HuH-7.5 (cell line): ENCODE results near the gene PPP1R12C.
A peak's percentile ranks its signal among the peaks of the same experiment; 100 is the strongest.
"Not testable (repeated sequence)": the region's sequence is repeated elsewhere in the genome, so short reads cannot be mapped to it uniquely, and the experiment has no call there.

ENCODE experiments used
- DNase-seq: peaks from one replicate; pipeline ENCODE4 v3.0.0; 2011; ENCODE audit warnings: low spot score

The PPP1R12C gene

GRCh38 chr19:55116859-55117662 lies at the start of gene PPP1R12C:
Gene PPP1R12C, minus strand, starts transcription at chr19:55117637. Its CDS starts 94 bp downstream, at chr19:55117543.
- DNase-seq, result no peak

DNA sequence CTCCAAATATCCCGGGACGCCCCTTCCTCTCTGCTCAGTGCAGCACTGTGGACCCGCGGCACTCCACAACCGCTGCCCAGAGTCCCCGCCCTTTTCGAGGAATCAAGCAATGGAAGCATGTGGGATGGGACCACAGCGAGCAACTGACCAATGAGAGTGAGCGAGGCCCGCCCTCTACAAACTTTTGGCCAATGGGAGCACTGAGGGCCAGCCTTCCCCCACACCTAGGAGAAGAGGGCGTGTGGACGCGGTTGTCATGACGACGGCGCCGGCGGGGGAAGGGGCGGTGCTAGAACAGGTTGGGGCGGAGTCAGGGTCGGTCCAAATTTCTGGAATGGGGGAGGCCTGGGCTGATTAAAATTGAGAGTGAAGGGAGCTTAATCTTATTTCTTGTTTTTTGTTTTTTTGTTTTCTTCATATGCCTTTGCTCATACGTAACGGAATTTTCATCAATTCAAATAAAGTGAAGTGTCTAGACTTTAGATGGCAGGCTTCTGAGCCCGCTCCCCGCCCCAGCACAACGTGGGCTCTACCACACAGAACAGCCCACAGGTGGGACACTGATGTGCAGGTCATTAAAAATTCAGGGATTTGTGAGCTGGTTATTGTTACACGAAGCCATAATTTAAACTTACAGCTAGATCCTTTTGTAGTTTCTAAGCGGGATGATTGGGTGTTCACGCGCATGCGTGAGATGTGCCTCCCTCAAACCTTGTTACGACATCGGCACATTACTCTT lies 49.3 kb upstream of the PPP1R12C start, which contains the start of gene DNAAF3:
Gene DNAAF3 (minus strand): TSS at position 84 of the 739 bp plus-strand sequence. CDS start 200 bp downstream, outside the sequence.
- DNase-seq, result peak; percentile 100

- peak; percentile 95 for DNase-seq
These were observed 48.6 kb upstream of the PPP1R12C start for GRCh38 chr19:55165952-55166529.

DNA sequence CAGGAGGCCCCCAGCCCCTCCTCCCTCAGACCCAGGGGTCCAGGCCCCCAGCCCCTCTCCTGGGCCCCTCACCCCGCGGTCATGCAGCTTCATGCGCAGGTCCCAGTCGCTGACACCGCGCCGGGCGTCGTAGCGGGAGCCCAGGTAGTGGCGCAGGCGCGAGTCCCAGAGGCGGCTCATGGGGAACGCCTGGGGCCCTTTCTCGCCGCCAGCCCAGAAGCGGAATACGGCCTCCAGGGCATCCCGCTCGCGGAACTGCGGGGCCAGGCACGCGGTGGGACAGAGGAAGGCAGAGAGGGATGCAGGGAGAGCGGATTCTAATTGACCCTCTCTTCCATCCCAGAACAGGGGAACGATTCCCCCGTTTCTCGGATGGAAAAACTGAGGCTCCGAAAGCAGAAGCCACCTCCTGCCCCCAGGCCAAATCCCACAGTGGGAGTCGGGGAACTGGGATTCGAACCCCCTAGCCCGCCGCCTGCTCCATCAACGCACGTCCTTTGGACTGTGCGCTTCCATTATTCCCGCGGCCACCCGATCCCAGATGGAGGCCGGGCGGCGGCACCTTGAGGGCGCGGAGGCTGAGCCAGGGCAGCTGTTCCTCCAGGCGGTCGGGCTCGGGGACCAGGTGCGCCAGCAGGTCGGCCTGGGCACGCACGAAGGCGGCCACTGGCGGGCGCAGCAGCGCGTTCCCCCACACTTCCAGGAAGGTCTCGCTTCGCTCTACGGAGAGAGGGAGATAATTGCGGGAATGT lies 44.3 kb upstream of the PPP1R12C start:
- no peak for DNase-seq

DNA sequence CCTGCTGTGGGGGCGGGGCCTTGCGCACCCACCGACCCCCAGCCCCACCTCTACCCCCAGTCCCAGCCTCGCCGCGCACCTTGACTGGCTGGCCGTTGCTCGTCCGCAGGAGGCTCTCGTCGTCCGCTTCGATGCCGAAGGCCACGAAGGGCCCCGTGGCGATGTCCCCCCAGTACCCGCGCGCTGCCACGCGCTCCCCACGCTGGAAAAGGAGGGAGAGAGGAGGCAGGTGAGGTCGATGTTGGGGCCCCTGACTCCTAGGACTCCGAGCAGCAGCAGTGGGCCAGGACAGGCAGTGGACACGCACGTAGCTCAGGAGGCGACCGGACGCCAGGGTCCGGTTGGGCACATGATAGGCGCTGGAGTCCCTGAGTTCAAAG lies 43.5 kb upstream of the PPP1R12C start:
- no peak for DNase-seq

GRCh38 chr19:55160128-55160985 lies 42.9 kb upstream of the PPP1R12C start:
- peak; percentile 99 for DNase-seq

DNA sequence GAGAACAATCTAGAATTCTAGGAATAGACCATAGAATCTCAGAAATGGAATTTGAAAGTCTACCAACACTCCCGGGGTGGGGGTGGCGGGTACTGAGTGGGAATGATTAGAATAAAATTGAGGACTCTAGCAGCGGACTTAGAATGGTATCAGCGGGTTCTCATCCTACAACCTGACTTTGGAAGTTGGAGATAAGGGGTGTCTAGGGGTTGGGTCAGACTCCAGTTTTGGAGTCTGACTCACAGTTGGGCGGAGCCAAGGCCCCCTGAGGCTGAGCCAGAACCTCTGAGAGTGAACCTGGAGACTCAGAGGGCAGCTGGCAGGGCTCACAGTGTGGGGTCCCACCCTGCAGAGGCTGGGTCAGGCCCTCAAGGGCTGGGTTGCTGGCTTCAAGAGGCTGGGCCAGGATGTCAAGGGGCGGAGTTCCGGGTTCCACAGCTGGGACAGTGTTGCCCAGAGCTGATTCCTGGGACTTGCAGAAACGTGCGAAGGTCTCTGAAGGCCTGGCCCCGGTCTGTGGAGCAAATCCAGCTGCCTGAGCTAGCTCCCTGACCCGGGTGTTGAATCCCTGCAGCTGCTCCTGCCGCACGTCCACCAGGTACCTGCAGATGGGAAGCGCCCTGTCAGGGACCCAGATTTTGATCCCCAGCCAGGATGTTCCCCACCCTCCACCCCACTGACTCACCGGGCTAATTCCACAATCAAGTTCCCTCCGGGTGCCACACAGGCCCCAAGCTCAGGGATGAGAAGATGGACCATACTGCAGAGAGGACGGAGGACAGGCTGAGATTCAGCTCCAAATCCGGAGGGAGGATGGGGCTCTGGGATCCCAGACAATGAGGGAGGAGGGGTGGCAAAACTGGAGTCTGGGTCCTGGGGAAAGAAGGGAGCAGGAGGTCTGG lies 41.7 kb upstream of the PPP1R12C start:
- DNase-seq, result no peak

DNA sequence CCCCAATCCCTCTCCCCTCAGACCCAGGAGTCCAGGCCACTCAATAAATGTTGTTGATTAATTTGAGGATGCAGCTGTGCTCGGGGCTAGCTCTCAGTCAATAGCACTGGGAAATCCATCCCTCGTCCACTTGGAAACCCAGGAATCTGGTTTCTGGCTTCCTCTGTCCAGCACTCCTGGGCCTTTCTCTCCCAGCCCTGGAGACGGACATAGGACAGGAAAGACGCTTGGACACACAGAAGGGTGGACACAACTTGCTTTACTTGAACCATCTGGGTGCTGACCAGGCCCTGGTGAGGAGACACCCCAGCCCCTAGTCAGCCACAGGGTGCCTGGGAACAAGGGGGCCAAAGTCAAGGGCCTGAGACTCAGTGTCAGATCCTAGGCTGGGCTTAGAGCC lies 41.0 kb upstream of the PPP1R12C start:
- no peak for DNase-seq

GRCh38 chr19:55157064-55157908 lies 39.8 kb upstream of the PPP1R12C start, which contains the start of gene TNNI3:
Gene TNNI3, minus strand, starts transcription at chr19:55157732. Its CDS starts 143 bp downstream, at chr19:55157589.
- no peak for DNase-seq

- no peak for DNase-seq
These were observed 39.0 kb upstream of the PPP1R12C start for GRCh38 chr19:55156202-55157063.

DNA sequence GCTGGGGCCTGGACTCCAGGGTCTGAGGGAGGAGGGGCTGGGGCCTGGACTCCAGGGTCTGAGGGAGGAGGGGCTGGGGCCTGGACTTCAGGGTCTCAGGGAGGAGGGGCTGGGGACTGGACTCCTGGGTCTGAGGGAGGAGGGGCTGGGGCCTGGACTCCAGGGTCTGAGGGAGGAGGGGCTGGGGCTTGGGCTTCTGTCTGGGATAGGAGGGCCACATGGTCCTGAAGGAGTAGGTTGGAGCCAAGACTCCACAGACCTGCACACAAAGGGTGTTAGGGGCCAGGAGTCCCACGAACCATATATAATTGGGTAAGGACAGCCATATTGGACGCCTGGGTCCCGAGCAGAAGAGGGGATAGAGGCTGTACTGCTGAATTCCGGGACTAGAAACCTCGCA lies 38.3 kb upstream of the PPP1R12C start:
- not testable (repeated sequence) for DNase-seq

GRCh38 chr19:55153652-55154264 lies 36.3 kb upstream of the PPP1R12C start:
- no peak for DNase-seq

GRCh38 chr19:55152017-55152416 lies 34.6 kb upstream of the PPP1R12C start:
- DNase-seq, result no peak

DNA sequence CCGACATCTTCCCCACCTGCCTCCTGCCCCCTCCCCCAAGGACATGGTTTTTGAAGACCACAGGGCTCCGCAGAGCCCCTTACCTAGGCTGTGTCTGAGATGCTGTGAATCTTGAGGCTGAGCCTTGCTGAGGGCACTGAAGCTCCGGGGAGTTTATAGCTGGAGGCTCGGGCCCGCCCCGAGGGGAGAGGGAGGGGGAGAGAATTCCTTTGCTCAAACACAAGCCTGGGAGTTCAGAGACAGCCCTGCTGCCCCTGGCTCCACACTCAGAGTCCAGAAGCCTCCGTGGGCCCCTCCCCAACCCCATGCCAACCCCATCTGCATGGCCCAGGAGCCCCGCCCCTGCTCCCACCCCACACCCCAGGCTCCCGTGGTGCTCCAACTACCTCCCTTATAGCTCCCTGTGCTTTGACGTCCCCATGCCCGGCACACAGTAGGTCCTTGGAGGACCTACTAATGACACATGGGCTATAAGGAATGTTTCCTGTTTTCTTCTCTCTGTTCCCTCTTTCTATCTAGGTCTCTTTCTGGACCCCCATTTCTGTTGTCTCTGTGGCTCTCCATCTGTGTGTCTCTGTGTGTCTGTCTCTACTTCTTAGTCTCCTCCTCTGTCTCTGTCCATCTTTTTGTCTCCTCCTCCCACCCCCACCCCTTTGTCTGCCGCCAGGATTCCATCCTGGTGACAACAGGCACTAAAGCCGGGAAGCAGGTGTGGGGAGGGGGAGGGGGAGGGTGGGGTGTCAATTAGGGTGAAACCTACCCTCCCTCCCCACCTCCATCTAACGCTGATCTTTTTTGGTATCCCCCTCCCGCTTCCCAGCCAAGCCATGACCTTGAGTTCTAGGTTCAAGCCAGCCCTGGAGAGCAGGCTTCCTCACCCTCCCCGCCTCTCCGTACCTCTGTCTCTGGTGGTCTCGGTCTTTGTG lies 31.9 kb upstream of the PPP1R12C start, which contains the start of gene TNNT1:
Gene TNNT1 (minus strand): TSS at position 129 of the 926 bp plus-strand sequence. CDS start 2,049 bp downstream, outside the sequence.
- DNase-seq, result no peak

DNA sequence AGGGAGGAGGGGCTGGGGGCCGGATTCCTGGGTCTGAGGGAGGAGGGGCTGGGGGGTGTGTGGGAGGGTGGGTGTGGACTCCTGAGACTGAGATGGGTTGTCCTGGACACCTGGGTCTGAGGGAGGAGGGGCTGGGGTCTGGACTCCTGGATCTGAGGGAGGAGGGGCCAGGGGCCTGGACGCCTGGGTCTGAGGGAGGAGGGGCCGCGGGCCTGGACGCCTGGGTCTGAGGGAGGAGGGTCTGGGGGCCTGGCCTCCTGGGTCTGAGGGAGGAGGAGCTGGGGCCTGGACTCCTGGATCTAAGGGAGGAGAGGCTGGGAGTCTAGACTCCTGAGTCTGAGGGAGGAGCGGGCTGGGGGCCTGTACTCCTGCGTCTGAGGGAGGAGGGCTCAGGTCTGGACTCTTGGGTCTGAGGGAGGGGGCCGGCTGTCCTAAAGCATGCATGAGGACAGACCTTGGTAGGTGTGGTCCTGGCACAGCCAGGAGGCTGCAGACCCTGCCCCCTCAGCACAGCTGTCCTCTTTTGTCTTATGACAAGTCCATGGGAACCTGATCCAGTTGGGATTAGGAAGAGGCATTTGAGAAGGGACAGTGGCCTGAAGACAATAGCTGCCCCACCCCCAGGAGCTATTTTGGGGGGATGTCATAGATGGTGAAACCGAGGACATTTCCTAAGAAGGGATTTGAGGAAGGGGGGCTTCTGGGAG lies 30.3 kb upstream of the PPP1R12C start:
- DNase-seq, result no peak
